Iris pigment epithelial cell (primary cell): ENCODE measurements around the gene TANGO2.

Source experiments
- DNase-seq: peaks from one replicate; pipeline ENCODE4 v3.0.0-alpha.2; 2011; ENCODE audit warnings: low read depth

Gene TANGO2

DNA sequence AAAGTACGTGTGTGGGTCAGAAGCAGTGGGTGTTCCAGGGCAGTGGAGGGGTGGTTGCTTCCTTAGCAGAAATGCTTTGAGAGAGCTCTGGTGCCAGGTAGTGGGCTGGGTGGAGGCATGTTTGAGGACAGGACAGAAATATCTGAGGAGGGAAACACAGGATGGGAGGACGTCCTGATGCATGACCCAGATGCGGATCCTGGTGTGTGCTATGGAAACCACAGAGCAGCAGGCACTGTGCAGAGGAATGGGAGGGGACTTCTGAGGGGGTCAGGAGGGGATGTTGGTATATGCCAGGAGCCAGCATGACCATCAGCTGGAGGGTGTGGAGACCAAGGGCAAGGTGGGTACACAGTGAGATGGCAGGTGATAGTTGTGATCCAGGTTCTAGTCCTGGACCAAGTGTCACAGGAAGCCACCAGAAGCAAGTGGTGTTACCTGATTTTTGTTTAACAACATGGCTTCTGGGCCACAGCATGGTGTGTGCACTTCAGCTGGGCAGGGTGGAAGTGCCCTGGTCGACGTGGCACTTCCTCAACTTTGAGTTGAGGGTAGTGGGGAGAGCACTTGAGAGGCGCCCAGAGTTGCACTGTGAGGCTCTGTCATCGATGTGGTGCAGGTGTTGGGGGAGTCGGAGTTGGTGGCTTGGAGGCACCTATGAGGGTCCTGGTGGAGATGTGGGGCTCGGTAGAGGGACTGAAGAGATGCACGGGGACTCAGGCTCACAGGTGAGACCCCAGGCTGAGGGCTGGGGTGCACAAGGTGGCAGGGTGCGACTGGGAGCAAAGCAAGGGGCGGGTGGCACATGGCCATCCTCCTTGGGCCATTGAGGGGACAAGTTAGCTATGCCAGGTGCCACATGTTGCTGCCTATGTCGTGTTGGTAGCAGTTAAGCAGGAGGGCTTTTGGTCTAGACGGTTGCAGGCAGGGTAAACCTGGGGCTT is 66.7 kb downstream of the TANGO2 start:
- DNase-seq = no peak

- DNase-seq = no peak
Measured at GRCh38 chr22:20088263-20088648, 67.3 kb downstream of the TANGO2 start.

- no peak for DNase-seq
Measured at GRCh38 chr22:20089226-20089976, 68.5 kb downstream of the TANGO2 start.

DNA sequence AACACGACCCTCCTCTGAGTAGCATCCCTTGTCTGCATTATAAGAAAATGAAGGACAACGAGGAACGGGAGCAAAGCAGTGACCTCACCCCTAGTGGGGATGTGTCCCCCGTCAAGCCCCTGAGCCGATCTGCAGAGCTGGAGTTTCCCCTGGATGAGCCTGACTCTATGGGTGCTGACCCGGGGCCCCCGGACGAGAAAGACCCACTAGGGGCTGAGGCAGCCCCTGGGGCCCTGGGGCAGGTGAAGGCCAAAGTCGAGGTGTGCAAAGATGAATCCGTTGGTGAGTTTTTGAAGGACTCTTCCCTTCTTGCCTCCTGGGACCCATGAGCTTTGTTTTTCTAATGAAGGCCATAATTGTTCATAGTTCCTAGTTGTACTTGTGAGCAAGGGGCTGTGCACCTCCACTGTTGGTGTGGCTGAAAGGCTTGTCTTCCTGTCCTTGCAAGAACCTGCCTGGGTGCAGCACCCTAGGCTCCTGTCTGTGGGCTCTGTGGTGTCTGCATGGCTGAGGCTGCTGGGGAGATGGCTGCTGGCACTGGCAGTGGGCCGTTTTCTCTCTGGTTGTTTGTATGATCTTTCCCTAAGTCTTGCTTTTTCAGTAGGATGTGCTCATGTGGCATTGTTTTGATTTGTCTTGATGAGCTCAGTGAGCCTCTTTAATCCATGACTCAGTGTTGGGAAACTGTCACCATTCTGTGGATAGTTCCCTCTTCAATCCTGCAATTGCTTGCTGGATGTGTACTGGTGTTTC is 69.2 kb downstream of the TANGO2 start:
- DNase-seq = peak; percentile 69

DNA sequence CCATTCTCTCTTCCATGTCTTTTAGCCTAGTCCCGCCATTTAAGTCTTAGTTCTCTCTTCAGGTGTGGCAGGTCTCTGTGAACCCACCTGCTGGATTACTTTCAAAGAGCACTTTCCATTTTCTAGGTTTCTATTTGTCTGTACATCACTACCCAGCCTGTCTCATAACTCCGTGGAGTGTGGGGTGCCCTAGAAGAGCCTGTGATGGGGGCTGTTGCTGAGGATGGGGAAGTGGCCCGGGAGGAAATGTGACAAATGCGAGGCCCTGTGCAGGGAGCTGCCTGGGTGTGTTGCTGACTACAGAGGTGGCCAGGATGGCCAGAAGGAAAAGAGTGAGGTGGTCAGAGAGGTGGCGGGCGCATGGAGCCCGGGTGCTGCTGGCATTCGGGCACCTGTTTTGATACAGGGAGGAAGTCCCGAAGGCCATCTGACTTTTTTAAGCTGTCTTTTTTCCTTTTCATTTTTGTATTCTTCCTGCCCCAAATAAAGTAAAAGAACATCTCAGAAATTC is 69.9 kb downstream of the TANGO2 start:
- no peak for DNase-seq

DNA sequence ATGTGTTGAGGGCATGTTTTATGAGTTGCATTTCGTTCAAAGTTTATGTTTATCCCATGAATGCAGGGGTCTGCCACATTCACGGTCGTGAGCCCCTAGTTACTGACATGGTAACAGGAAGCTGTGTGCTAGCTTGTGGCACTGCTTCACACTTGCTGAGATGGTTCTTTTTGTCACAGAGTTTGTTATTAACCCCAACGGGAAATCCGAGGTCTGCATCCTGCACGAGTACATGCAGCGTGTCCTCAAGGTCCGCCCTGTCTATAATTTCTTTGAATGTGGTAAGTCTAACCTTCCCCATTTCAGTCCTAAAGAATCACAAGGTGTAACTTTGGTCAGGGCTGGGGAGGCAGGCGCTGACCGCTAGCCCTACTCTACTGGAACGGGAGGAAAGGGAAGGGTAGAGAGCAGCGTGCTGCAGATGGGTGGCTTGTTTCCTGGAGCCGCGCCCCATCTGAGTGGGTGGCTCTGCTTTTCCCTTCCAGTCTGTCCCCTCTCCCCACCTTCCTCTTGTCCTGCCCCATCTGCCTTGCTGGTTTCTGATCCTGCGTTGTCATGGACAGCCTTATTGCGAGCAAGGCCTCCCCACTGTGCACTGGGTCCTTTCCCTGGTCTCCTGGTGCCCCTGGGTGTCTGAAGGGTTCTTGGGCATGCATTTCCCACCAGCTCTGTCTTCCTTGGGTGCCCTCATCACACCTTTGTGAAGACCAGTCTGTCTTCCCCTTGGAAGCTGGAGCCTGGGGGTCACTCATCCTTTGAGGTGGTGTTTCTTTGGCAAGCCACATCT is 71.0 kb downstream of the TANGO2 start:
- no peak for DNase-seq

DNA sequence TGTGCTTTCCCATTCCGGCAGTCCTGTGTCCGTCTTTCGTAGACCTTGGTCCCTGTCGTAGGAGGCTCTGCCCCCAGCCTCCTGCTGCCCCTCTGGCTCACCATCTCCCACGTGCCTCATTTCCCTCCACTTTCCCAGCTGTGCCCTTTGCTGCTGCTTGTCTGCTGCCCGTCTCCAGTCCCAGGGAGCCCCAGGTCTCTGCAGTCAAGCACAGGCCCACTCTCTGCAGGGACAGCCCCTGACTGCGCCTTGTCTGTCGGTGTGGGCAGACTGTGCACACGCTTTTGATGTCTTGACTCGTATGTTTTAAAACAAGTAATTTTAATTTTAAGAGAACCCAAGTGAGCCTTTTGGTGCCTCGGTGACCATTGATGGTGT is 71.6 kb downstream of the TANGO2 start:
- no peak for DNase-seq

DNA sequence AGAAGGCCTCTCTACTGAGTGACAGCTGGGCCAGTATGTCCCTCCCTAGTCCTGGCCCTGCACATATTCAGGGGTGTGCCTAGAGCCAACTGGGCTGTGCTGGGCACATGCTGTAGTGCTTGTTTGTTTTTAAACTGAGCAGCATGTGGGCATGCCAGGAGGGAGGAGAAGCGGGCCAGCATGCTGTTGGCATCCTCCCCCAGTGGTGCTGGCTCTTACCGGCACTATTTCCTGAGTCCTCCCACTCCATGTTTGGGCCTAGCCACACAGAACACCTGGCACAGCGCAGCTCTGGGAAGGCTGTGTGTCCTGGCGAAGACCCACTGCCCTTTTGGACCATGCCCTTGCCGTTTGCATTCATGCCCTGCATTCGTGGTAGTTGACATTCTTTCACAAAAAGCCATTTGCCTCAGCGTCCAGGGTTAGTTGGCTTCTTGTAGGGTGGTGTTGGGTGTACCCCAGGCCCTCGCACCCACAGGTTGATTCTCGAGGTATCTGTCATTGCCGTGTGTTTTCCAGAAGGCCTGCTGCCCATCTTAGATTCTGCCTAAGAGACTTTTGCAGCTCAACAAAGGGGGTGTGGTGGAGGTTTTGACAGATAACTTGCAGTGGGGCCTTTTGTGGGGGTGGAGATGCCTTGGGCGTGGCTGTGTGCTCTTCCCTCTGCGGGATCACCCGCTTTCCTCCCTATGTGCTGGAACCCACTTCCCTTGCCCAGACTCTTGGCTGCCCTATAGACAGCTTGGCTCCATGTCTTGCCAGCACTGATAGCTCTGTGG is 72.7 kb downstream of the TANGO2 start:
- DNase-seq = no peak

GRCh38 chr22:20094197-20094807 is 73.4 kb downstream of the TANGO2 start:
- no peak for DNase-seq

GRCh38 chr22:20095521-20095920 is 74.6 kb downstream of the TANGO2 start:
- no peak for DNase-seq

- DNase-seq = no peak
Measured at GRCh38 chr22:20096574-20097420, 75.9 kb downstream of the TANGO2 start.

DNA sequence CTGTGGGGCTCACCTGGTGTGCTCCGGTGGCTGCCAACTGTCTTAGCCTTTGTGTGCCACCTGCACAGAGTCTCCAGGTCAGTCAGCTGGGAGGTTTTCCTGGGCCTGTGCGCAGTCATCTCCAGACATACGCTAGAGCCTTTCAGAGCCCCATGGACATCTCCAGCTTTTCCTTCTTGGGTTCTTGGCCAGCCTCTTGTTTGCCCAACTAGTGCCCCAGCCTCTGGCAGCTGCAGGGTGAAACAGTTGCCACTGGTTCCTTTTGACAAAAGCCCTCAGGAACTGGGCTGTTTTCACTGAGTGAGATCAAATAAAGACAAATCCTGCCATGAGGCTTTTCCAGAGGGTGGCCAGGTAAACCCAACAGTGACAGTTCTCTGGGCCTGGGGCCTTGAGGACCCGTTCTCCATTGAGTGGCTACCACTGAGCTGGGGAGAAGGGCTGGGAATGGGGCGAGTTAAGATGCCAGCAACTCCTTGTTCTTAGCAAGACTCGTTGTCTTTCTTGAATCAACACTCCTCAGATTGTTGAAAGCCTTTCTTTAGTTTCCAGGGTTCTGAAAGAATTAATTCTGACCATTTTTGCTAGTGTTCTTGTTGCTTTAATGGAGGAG is 78.3 kb downstream of the TANGO2 start:
- DNase-seq = no peak

- no peak for DNase-seq
Measured at GRCh38 chr22:20101638-20102037, 80.7 kb downstream of the TANGO2 start.

GRCh38 chr22:20102203-20102780 is 81.4 kb downstream of the TANGO2 start:
- no peak for DNase-seq

GRCh38 chr22:20105456-20106204 is 84.7 kb downstream of the TANGO2 start:
- no peak for DNase-seq

DNA sequence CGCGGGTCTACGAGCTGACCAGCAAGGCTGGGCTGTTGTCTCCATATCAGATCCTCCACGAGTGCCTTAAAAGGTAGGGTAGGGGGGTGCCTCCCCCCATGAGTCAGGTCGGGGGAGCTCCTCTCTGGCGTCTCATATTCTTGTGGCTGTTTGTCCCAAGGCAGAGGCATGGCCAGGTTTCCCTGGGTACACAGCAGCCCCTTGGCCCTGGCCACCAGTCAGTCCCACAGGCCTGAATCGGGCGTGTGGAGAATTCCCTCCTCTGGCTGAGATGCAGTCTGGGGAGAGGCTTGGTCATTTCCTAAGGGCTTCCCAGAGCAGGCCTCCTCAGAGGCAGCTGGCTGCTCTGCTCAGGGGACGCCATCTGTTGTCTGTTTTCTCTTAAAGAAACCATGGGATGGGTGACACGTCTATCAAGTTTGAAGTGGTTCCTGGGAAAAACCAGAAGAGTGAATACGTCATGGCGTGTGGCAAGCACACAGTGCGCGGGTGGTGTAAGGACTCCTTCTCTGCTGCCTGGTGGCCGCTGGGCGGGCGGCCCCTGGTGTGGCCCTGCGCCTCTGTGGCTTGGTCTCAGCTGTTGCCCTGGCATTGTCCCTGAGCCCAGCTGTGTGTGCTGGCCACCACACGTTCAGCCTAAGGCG is 85.4 kb downstream of the TANGO2 start:
- DNase-seq = no peak

GRCh38 chr22:20106849-20107237 is 85.9 kb downstream of the TANGO2 start:
- DNase-seq = no peak
